HG02973 (cell line): ENCODE measurements around the gene GNG2.
A peak's percentile ranks its signal among the peaks of the same experiment; 100 is the strongest.

ENCODE experiments used
- ATAC-seq: cut with Tn5 transposase; IDR thresholded peaks from one replicate; pipeline ENCODE4 v1.9.1; 2021; ENCODE audit warnings: moderate library complexity; ENCODE audit not compliant: unreplicated experiment

Gene GNG2

GRCh38 chr14:51884086-51884927 lies 23.9 kb downstream of the GNG2 start:
- ATAC-seq: peak; percentile 75

GRCh38 chr14:51889851-51890250 lies 29.4 kb downstream of the GNG2 start:
- no peak for ATAC-seq

- ATAC-seq: no peak
These were observed 33.8 kb downstream of the GNG2 start for GRCh38 chr14:51894250-51894649.

GRCh38 chr14:51895375-51895774 lies 35.0 kb downstream of the GNG2 start:
- ATAC-seq: no peak

GRCh38 chr14:51897791-51898355 lies 37.5 kb downstream of the GNG2 start:
- no peak for ATAC-seq

- ATAC-seq: no peak
These were observed 41.1 kb downstream of the GNG2 start for GRCh38 chr14:51901475-51902024.

- ATAC-seq: peak; percentile 80
These were observed 45.3 kb downstream of the GNG2 start for GRCh38 chr14:51905656-51906121.

GRCh38 chr14:51908086-51908485 lies 47.7 kb downstream of the GNG2 start:
- ATAC-seq: no peak

GRCh38 chr14:51912112-51912786 lies 51.8 kb downstream of the GNG2 start:
- ATAC-seq: no peak

GRCh38 chr14:51914310-51914709 lies 53.9 kb downstream of the GNG2 start:
- no peak for ATAC-seq

GRCh38 chr14:51917193-51917592 lies 56.8 kb downstream of the GNG2 start:
- no peak for ATAC-seq

- no peak for ATAC-seq
These were observed 60.6 kb downstream of the GNG2 start for GRCh38 chr14:51921026-51921425.

GRCh38 chr14:51922624-51923023 lies 62.2 kb downstream of the GNG2 start:
- ATAC-seq: no peak

GRCh38 chr14:51924600-51924999 lies 64.2 kb downstream of the GNG2 start:
- ATAC-seq: no peak

GRCh38 chr14:51925980-51926379 lies 65.6 kb downstream of the GNG2 start:
- no peak for ATAC-seq

- no peak for ATAC-seq
These were observed 66.0 kb downstream of the GNG2 start for GRCh38 chr14:51926449-51926848.

- no peak for ATAC-seq
These were observed 68.2 kb downstream of the GNG2 start for GRCh38 chr14:51928568-51928967.

GRCh38 chr14:51929166-51929565 lies 68.8 kb downstream of the GNG2 start:
- no peak for ATAC-seq

- ATAC-seq: no peak
These were observed 69.7 kb downstream of the GNG2 start for GRCh38 chr14:51929910-51930682.

GRCh38 chr14:51931308-51931707 lies 70.9 kb downstream of the GNG2 start:
- ATAC-seq: no peak

- ATAC-seq: no peak
These were observed 72.8 kb downstream of the GNG2 start for GRCh38 chr14:51933191-51933590.
